Measurements from ENCODE around the gene MRPS18B.
A peak's percentile ranks its signal among the peaks of the same experiment; 100 is the strongest.
"Not testable (repeated sequence)": the region's sequence is repeated elsewhere in the genome, so short reads cannot be mapped to it uniquely, and the experiment has no call there.

MRPS18B gene

GRCh38 chr6:30656513-30656912, 38.9 kb downstream of the MRPS18B start:
- TF ChIP-seq ZNF274 (IDR thresholded peaks at IDR 0.05; ENCODE audit: low read depth, low read length), result no peak
- no peak for TF ChIP-seq SUZ12 (IDR thresholded peaks at IDR 0.05; ENCODE audit: extremely low read depth, insufficient read depth, insufficient read length)
- no peak for TF ChIP-seq YY1 (IDR thresholded peaks at IDR 0.05; ENCODE audit: insufficient read depth, insufficient read length)
- Histone ChIP-seq H3K9ac (ENCODE audit: insufficient read length, low read depth) (no peak overlapping the region), H3K9me3 (ENCODE audit: insufficient read depth, low read length) (no peaks in the 10 kb centered on the region), H3K4me3 (ENCODE audit: insufficient read length, low read depth) (no peak overlapping the region), H3K4me1 (ENCODE audit: insufficient read depth, insufficient read length) (peaks cover 2% of the 10 kb centered on the region), H3K27me3 (ENCODE audit: insufficient read depth, insufficient read length) (no peaks in the 10 kb centered on the region), H3K36me3 (ENCODE audit: insufficient read depth, insufficient read length, low read length) (peaks cover 86% of the 10 kb centered on the region)
- DNase-seq (ENCODE audit: low read depth, low spot score), result no peak

- Histone ChIP-seq H3K4me1 (ENCODE audit: insufficient read depth, insufficient read length) (peaks cover 2% of the 10 kb centered on the region), H3K9me3 (ENCODE audit: insufficient read depth, low read length) (no peaks in the 10 kb centered on the region), H3K36me3 (ENCODE audit: insufficient read depth, insufficient read length, low read length) (peaks cover 87% of the 10 kb centered on the region), H3K27me3 (ENCODE audit: insufficient read depth, insufficient read length) (no peaks in the 10 kb centered on the region), H3K9ac (ENCODE audit: insufficient read length, low read depth) (no peak overlapping the region), H3K4me3 (ENCODE audit: insufficient read length, low read depth) (no peak overlapping the region)
- no peak for DNase-seq (ENCODE audit: low read depth, low spot score)
- no peak for TF ChIP-seq ZNF274 (IDR thresholded peaks at IDR 0.05; ENCODE audit: low read depth, low read length)
- no peak for TF ChIP-seq YY1 (IDR thresholded peaks at IDR 0.05; ENCODE audit: insufficient read depth, insufficient read length)
- TF ChIP-seq SUZ12 (IDR thresholded peaks at IDR 0.05; ENCODE audit: extremely low read depth, insufficient read depth, insufficient read length), result no peak
Observed at GRCh38 chr6:30657454-30657853, 39.8 kb downstream of the MRPS18B start.

- H3K36me3 ChIP-seq (ENCODE audit: insufficient read depth, insufficient read length, low read length), result peaks cover 87% of the 10 kb centered on the region
Observed at GRCh38 chr6:30657922-30658321, 40.3 kb downstream of the MRPS18B start.

GRCh38 chr6:30664994-30665767, 47.5 kb downstream of the MRPS18B start:
- no peak overlapping the region for H3K4me3 ChIP-seq (ENCODE audit: insufficient read length, low read depth)
- no peak for TF ChIP-seq YY1 (IDR thresholded peaks at IDR 0.05; ENCODE audit: insufficient read depth, insufficient read length)
- no peak for TF ChIP-seq SUZ12 (IDR thresholded peaks at IDR 0.05; ENCODE audit: extremely low read depth, insufficient read depth, insufficient read length)
- no peak for TF ChIP-seq ZNF274 (IDR thresholded peaks at IDR 0.05; ENCODE audit: low read depth, low read length)
- DNase-seq (ENCODE audit: low read depth, low spot score), result no peak
- no peaks in the 10 kb centered on the region for H3K4me1 ChIP-seq (ENCODE audit: insufficient read depth, insufficient read length)
- H3K36me3 ChIP-seq (ENCODE audit: insufficient read depth, insufficient read length, low read length), result peaks cover 60% of the 10 kb centered on the region
- H3K9ac ChIP-seq (ENCODE audit: insufficient read length, low read depth), result no peak overlapping the region
- no peaks in the 10 kb centered on the region for H3K9me3 ChIP-seq (ENCODE audit: insufficient read depth, low read length)
- no peaks in the 10 kb centered on the region for H3K27me3 ChIP-seq (ENCODE audit: insufficient read depth, insufficient read length)

More at GRCh38 chr6:30657922-30658321, 40.3 kb downstream of the MRPS18B start:
- H3K27me3 ChIP-seq (ENCODE audit: insufficient read depth, insufficient read length); H3K9ac ChIP-seq (ENCODE audit: insufficient read length, low read depth); H3K4me1 ChIP-seq (ENCODE audit: insufficient read depth, insufficient read length); H3K9me3 ChIP-seq (ENCODE audit: insufficient read depth, low read length); H3K4me3 ChIP-seq (ENCODE audit: insufficient read length, low read depth); DNase-seq (ENCODE audit: low read depth, low spot score): not testable (repeated sequence)

- H3K36me3 ChIP-seq (ENCODE audit: insufficient read depth, insufficient read length, low read length), result peaks cover 66% of the 10 kb centered on the region
- not testable (repeated sequence) for H3K27me3 ChIP-seq (ENCODE audit: insufficient read depth, insufficient read length); H3K9ac ChIP-seq (ENCODE audit: insufficient read length, low read depth); DNase-seq (ENCODE audit: low read depth, low spot score); H3K4me1 ChIP-seq (ENCODE audit: insufficient read depth, insufficient read length); H3K9me3 ChIP-seq (ENCODE audit: insufficient read depth, low read length); H3K4me3 ChIP-seq (ENCODE audit: insufficient read length, low read depth)
Observed at GRCh38 chr6:30666300-30666699, 48.7 kb downstream of the MRPS18B start.

- H3K27me3 ChIP-seq (ENCODE audit: insufficient read depth, insufficient read length), result no peaks in the 10 kb centered on the region
- DNase-seq (ENCODE audit: low read depth, low spot score), result no peak
- TF ChIP-seq SUZ12 (IDR thresholded peaks at IDR 0.05; ENCODE audit: extremely low read depth, insufficient read depth, insufficient read length) (no peak), ZNF274 (IDR thresholded peaks at IDR 0.05; ENCODE audit: low read depth, low read length) (no peak), YY1 (IDR thresholded peaks at IDR 0.05; ENCODE audit: insufficient read depth, insufficient read length) (no peak)
- no peak overlapping the region for H3K9ac ChIP-seq (ENCODE audit: insufficient read length, low read depth)
- H3K4me1 ChIP-seq (ENCODE audit: insufficient read depth, insufficient read length), result no peaks in the 10 kb centered on the region
- H3K4me3 ChIP-seq (ENCODE audit: insufficient read length, low read depth), result no peak overlapping the region
- H3K9me3 ChIP-seq (ENCODE audit: insufficient read depth, low read length), result no peaks in the 10 kb centered on the region
- H3K36me3 ChIP-seq (ENCODE audit: insufficient read depth, insufficient read length, low read length), result peaks cover 32% of the 10 kb centered on the region
Observed at GRCh38 chr6:30670760-30671527, 53.3 kb downstream of the MRPS18B start.

- peak; percentile 89 for DNase-seq (ENCODE audit: low read depth, low spot score)
- Histone ChIP-seq H3K4me3 (ENCODE audit: insufficient read length, low read depth) (peak within 1 kb of the TSS; percentile 91), H3K9me3 (ENCODE audit: insufficient read depth, low read length) (no peaks in the 10 kb centered on the region), H3K27me3 (ENCODE audit: insufficient read depth, insufficient read length) (no peaks in the 10 kb centered on the region), H3K4me1 (ENCODE audit: insufficient read depth, insufficient read length) (no peaks in the 10 kb centered on the region), H3K9ac (ENCODE audit: insufficient read length, low read depth) (peak within 1 kb of the TSS; percentile 91), H3K36me3 (ENCODE audit: insufficient read depth, insufficient read length, low read length) (peaks cover 40% of the 10 kb centered on the region)
- TF ChIP-seq YY1 (IDR thresholded peaks at IDR 0.05; ENCODE audit: insufficient read depth, insufficient read length), result no peak
Observed at GRCh38 chr6:30672445-30673253, 55.0 kb downstream of the MRPS18B start, which contains the start of gene DHX16. Gene DHX16, minus strand, starts transcription at chr6:30673006. Its CDS starts 165 bp downstream, at chr6:30672841.
